HG03159 (cell line): ENCODE measurements around the gene RAB40B.
A peak's percentile ranks its signal among the peaks of the same experiment; 100 is the strongest.

Experiments used
- ATAC-seq: cut with Tn5 transposase; IDR thresholded peaks from one replicate; pipeline ENCODE4 v1.9.1; 2021; ENCODE audit warnings: mild to moderate bottlenecking, moderate library complexity; ENCODE audit not compliant: unreplicated experiment

RAB40B gene

DNA sequence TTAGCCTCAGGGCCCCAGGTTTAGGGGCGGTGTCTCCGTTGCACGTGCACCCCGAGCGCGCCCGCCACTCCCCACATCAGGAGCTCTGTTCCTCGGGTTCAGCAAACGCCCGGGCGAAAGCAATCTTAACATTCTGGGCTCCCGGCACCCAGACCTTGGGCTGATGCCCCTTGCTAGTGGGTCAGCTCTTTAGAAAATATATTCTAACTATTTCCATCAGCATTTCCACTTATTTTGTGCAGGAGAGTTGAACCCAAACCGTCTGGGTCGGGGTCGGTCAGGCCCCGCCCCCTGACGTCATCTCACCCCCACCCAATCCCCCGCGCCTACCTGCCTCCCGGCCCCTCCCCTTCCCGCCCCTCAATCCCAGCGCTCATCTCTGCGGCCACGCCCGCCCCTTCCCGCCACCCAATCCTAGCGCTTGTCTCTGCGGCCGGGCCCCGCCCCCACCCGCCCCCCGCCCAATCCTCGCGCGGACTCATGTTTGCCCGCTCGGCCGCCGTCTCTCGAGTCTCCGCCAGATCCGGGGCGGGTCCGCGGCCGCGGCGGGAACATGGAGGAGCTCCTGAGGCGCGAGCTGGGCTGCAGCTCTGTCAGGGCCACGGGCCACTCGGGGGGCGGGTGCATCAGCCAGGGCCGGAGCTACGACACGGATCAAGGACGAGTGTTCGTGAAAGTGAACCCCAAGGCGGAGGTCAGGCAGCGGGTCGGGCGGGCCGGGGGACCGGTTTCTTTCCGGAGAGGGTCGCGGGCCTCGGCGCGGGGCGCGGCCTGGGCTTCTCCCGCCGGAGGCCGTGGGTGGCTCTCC lies 17.9 kb upstream of the RAB40B start, which contains the start of gene FN3KRP:
Gene FN3KRP (plus strand): TSS at position 504 of the 808 bp plus-strand sequence. CDS start 50 bp downstream, at position 554.
- peak; percentile 76 for ATAC-seq

DNA sequence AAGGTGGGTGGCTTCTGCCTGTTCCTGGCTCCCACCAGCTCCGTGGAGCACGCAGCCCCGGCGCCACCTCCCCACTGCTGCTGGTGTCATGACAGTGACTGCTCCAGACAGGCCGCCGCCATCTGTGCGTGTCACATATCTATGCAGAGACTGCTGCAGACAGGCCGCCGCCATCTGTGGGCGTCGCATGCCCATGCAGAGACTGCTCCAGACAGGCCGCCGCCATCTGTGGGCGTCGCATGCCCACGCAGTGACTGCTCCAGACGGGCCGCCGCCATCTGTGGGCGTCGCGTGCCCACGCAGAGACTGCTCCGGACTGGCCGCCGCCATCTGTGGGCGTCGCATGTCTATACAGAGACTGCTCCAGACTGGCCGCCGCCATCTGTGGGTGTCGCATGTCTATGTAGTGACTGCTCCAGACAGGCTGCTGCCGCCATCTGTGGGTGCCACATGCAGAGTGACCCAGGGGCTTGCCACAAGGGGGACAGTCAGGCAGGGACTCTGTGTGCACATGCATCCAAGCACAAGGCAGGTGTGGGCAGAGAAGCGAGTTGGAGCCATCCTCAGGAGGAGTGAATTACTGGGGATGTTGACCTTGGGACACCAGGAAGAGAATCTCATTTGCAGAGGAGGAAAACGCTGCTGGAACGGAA lies 14.7 kb upstream of the RAB40B start:
- ATAC-seq, result no peak

GRCh38 chr17:82710499-82711232 lies 12.2 kb upstream of the RAB40B start:
- no peak for ATAC-seq

- no peak for ATAC-seq
Measured at GRCh38 chr17:82709676-82710498, 11.4 kb upstream of the RAB40B start.

- ATAC-seq, result no peak
Measured at GRCh38 chr17:82709024-82709675, 10.7 kb upstream of the RAB40B start.

GRCh38 chr17:82705756-82706155 lies 7.3 kb upstream of the RAB40B start:
- no peak for ATAC-seq

DNA sequence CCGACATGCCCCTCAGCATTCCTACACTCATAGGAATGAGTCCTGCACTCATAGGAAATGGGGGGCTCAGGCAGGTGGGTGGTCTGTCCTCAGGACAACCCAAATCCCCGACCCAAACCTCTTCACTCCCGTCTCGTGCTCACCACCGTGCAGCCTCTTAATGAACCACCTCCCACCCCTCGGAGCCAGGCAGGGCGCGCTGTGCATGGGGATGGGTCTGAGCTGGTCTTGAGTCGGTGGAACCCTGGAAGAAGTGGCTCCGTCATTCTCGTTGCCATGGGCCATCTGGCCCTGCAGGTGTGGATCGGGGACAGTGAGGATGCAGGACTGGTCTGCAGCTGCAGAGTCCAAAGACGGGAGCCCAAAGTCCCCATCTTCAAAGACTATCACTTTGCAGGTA lies 6.4 kb upstream of the RAB40B start:
- ATAC-seq, result no peak

DNA sequence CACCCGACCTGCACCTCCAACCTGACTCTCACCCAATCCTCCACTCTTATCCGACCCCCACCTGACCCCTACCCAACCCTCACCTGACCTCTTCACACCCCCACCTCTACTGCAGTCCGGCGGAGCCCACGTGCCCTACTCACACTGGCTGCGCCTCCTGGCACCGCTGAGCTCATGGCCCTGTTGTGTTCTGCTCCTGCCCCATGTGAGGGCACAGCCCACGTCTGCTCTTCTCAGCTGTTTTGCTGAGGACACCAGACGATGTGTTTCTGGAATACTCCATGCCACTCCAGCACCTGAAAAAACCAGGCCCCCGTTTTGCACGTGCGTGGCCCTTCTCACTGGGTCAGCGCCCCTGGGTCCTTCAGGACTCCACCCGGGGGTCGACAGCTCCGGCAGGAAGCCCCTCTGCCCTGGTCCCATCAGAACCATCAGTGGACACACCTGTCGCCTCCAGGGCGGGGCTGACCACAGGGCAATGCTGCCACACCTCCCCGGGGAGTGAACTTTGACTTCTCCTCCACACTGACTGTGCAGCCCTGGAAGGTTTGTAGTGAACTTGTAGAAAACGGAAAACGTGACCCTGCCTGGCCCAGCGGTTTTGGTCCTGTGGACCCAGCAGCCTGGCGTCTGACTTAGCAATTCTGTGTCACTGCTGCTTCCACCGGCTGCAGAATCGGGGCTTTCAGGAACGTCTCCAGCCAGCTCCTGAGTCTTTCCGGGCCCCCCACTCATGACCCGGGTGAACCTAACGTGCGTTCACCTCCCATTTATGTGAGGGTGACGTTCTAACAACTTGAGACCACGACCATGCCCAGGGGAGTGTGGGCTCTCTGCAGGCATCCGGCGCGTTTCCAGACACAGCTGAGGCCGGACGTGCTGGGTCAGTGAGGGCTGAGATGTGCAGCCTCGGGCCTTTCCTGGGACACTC lies 5.7 kb upstream of the RAB40B start:
- ATAC-seq, result no peak

- ATAC-seq, result no peak
Measured at GRCh38 chr17:82703036-82703745, 4.7 kb upstream of the RAB40B start.

DNA sequence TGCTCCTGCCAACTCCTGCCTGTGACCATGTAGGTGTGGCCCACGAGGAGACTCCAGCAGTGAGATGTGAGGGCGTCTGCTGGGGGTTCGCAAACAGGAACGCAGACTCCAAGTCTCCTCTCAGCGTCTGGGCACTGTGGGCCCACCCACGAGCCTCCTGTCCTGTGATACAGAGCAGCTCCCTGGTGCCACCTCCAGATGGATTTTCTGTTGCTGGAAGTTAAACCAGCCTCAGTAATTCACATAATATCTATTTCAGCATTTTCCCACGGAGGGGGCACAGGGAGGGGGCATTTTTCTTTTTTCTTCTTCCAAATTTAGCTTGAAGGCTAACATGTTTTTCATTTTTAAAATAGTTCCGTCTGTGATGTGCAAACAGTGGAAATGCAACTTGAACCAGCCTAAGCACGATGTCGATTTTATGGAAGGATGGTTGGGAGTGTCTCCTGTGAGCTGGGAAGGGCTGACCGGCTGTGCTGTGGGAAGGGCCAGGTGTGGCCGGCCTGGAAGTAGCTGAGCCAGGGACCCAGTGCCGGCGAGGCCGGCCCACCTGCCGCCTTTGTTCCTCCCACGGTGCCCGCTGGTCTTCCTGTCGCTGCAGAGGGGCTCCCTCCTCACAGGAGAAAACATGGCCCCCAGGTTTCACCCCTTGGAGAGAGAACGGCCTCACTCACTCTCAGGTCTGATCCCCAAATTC lies 3.9 kb upstream of the RAB40B start:
- no peak for ATAC-seq

DNA sequence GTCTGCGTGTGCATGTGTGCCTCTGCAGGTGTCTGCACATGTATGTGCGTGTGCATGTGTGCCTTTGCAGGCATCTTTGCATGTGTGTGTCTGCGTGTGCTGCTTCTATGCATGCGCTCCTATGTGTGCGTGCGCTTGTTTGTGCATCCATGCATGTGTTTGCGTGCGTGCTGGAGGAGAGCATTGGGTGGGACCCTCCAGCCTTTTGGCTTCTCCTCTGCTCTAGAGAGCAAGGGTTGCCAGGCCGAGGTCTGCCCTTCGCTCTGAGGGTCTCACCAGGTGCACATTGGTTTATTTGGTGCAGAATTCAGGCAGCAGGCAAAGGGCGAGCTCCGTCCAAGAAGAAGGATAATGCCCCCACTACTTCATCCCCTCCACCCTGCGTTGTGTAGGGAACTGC lies 1.1 kb upstream of the RAB40B start:
- no peak for ATAC-seq

DNA sequence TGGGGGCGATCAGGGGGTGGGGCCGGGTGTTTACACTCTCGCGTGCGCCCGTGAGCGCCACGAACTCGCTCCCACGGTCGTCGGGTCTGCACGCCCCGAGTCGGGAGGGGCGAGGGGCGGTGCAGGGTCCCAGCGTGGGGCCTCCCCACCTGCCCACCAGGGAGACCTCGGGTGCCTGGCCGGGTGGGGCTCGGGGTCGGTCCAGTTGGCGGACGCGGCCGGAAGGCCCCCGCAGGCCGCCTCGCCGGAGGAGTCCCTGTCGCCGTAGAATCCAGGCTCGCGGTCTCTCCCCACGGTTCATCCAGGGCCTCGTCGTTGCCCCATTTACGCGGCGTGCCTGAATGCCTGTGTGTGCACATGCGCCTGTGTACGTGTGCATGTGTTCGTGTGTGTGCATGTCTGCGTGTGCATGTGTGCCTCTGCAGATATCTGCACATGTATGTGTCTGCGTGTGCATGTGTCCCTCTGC lies 510 bp upstream of the RAB40B start:
- peak; percentile 11 for ATAC-seq

DNA sequence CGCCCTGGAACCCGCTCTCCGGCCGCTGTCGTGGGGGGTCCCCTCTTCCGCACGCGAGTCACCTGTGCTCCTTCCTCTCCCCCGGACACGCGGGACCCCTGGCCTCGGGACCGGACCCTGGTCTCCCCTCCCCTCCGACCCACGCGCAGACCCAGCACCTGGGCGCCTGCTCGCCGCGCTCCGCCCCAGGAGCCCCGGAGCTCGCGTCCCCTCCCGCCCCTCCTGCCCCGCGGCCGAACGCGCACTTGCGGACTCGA lies 762 bp downstream of the RAB40B start:
- ATAC-seq, result no peak

- ATAC-seq, result no peak
Measured at GRCh38 chr17:82696916-82697807, 1.3 kb downstream of the RAB40B start.

DNA sequence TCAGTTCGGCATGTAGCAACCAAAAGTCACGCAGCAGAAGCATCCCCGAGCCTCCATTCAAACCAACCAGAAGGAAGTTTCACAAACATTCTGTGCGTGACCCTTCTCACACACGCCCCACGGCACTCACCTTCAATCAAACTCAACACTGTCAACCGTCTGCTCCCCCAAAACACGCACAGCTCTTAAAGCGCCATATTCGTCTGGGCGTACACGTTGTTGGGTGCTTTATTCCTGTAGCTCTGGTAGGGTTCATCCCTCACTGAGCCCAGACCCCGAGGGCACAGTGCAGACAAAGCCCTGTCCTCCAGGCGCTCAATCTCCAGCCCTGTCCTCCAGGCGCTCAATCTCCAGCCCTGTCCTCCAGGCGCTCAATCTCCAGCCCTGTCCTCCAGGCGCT lies 2.2 kb downstream of the RAB40B start:
- ATAC-seq, result no peak

DNA sequence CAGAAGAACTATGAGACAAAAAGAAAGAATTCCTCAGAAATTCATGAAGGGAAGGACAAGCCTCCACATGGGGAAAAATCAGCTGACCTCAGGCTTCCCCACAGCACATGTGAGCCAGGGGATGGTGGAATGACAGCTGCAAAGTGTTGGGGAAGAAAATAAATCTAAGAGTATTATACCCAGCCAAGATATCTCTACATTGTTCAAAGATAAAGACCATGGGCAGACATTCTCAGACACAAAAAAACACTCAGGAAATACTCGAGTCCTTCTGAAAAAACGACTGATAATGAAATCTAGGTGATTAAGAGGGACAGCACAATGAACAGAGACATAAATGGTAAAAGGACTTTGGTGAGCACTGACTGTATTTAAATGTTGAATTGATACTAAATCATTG lies 3.9 kb downstream of the RAB40B start:
- no peak for ATAC-seq

- ATAC-seq, result no peak
Measured at GRCh38 chr17:82693168-82693867, 5.2 kb downstream of the RAB40B start.
